Measurements from ENCODE around the gene ASPRV1.

The ASPRV1 gene

DNA sequence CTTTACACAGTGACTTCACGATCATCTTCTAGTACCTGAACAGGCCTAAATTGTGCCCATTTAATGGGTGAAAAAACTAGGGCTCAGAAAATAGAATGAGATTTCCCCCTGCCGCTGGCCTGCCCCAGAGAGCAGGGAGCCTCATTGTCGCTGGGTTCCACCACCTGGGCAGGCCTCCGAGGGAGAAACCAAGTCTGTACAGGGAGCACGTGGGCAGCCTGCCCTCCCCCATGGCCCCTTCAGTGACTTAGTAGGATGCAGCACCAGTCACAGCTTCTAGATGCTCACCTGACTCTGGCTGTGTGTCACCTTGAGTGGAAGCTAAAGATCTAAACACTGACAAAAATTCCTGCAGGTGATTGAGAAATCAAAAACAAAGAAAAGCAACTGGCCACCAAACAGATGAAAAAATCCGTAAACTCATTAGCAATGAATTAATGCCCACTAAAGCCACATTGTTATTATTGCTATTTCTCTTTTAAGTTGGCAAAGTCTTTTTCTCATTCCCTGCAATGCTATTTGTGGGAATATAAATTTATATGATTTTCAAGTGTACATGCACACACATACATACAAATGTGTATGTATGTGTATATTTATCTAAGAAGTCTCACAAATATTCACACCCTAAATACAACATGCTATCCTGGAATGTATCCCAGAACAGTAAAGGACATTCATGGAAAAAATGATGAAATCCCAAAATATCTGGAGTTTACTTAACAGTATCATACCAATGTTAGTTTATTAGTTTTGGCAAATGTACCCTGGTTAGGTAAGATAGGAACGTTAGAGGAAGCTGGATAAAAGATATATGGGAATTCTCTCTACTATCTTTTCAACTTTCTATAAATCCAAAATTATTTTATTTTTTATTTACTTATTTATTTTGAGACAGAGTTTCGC is 18.7 kb upstream of the ASPRV1 start:
- H3K4me3 ChIP-seq (ENCODE audit: low read length), result no peak overlapping the region
- TF ChIP-seq, protein P1, sequence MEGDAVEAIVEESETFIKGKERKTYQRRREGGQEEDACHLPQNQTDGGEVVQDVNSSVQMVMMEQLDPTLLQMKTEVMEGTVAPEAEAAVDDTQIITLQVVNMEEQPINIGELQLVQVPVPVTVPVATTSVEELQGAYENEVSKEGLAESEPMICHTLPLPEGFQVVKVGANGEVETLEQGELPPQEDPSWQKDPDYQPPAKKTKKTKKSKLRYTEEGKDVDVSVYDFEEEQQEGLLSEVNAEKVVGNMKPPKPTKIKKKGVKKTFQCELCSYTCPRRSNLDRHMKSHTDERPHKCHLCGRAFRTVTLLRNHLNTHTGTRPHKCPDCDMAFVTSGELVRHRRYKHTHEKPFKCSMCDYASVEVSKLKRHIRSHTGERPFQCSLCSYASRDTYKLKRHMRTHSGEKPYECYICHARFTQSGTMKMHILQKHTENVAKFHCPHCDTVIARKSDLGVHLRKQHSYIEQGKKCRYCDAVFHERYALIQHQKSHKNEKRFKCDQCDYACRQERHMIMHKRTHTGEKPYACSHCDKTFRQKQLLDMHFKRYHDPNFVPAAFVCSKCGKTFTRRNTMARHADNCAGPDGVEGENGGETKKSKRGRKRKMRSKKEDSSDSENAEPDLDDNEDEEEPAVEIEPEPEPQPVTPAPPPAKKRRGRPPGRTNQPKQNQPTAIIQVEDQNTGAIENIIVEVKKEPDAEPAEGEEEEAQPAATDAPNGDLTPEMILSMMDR (IDR thresholded peaks at IDR 0.05; ENCODE audit: insufficient read depth, low read depth, low read length, missing control alignments), result no peak
- DNase-seq (ENCODE audit: low read depth), result no peak

DNA sequence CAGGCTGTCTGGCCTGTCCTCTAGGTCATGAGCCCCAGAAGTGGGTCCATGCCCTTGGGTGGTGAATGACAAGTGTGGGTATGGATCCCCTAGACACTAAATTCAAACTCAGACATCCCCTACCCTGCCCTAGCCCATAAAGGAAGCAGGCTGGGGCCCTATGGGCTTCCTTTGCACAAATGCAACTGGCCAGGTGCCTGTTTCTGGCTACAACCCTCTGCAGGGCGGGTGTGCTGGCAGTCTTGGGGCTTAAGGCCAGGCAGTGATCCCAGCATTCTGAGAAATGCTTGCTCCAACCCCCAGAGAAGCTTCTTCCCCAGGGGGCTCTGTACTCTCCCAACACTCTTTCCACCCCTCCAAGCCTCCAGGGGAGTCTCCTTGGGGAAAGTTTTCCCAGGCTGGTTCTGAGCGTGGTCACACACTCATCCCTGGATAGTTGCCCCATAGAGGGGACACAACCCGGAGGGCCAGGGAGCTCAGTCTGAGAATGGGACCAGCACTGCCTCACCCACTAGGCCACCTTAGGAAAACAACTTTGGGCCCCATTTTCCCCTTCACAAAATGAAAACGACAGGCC is 16.6 kb upstream of the ASPRV1 start:
- H3K4me3 ChIP-seq (ENCODE audit: low read length), result no peak overlapping the region
- no peak for DNase-seq (ENCODE audit: low read depth)
- TF ChIP-seq, protein P1 (IDR thresholded peaks at IDR 0.05; ENCODE audit: insufficient read depth, low read depth, low read length, missing control alignments), result no peak

DNA sequence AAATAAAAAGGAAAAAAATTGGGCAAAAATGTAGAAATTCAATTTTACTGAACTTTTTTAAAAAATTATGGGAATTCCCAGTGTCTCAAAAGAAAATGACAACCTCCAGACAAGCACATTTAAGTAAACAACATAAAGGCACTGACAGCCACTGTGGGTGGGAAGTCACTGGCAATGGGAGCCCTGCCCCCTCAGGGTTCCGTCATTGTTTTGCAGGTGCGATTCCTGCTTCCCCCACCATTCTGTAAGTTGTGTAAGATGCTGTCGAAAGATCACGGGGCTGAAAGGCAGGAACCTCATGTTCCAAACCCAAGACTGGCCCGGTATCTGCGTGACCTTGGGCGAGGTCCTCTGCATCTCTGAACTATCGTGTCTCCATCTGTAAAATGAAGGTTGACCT is 15.8 kb upstream of the ASPRV1 start:
- TF ChIP-seq, protein P1 (IDR thresholded peaks at IDR 0.05; ENCODE audit: insufficient read depth, low read depth, low read length, missing control alignments), result no peak
- H3K4me3 ChIP-seq (ENCODE audit: low read length), result no peak overlapping the region
- no peak for DNase-seq (ENCODE audit: low read depth)

DNA sequence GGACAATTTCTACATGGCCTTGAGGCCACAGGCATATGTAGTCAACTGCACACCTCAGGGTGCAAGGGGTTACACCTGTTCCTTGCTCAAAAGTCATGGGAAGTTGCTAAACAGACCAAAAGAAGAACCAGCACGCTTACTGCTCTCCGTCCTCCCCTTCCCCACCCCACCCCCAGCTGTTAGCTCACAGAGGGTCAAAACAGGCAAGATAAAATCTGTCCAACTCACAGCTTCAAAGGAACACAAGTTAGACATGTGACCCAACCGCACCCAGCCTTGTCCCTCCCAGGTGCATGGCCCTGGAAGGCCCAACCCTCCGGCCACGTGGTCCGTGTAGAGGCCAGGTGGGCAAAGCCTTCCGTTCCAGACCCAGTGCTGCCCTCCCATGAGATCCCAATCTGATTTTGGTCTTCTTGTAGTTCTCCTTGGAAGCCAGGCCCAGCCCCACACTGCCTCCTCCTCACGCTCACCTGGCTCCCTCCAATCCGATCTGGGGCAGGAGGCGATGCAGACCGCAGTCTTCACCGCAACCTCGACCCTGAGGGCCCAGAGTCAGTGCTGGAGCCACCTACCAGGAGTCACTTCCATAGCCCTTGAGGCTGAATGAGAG is 14.5 kb upstream of the ASPRV1 start:
- no peak overlapping the region for H3K4me3 ChIP-seq (ENCODE audit: low read length)
- TF ChIP-seq, protein P1 (IDR thresholded peaks at IDR 0.05; ENCODE audit: insufficient read depth, low read depth, low read length, missing control alignments), result no peak
- DNase-seq (ENCODE audit: low read depth), result no peak

DNA sequence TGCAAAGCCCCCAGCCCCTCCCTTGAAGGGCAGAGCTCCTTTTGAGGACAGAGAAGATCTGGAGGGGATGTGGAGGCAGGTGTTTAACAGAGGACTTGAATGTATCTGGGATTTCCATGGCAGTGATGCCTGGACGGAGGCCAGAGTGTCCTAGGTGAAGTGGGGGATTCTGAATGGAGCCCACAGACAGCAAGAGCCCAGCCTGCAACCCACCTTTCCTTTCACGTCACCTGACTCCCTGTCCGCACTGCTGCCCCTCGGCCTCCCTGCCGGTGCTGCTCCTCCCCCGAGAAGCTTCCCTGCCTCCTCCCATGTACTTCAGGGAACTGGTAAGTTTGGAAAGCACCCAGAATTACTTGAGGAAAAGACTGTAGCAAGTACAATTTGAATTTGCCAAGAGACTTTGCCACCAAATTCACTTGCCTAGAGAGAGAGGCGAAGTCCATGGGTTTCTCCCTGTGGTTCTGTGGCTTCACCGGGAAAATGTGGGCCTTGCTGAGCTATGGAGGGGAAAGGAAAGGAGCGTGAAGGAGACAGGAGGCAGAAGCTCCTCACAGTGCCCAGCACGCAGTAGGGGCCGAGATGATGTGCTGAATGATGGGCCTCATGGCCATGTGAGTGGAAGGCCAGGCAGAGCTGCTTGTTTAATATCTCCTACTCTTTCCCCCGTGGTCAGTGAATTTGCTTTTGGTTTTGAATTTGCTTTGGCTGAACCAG is 13.9 kb upstream of the ASPRV1 start:
- TF ChIP-seq, protein P1 (IDR thresholded peaks at IDR 0.05; ENCODE audit: insufficient read depth, low read depth, low read length, missing control alignments), result no peak
- H3K4me3 ChIP-seq (ENCODE audit: low read length), result no peak overlapping the region
- DNase-seq (ENCODE audit: low read depth), result no peak

DNA sequence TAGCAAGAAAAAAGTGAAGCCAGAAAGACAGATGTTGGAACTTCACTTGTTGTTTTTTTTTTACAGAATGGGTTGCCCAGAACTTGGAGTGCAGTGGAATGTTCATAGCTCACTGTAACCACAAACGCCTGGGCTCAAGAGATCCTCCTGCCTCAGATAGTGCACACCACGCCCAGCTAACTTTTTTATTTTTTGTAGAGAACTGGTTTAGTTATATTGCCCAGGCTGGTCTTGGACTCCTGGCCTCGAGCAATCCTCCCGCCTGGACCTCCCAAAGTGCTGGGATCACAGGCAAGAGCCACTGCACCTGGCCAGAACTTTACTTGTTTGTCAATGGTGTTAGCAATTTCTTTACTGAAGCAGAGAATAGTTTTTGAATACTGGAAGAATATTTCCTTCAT is 11.9 kb upstream of the ASPRV1 start:
- H3K4me3 ChIP-seq (ENCODE audit: low read length), result no peak overlapping the region
- TF ChIP-seq, protein P1 (IDR thresholded peaks at IDR 0.05; ENCODE audit: insufficient read depth, low read depth, low read length, missing control alignments), result no peak
- no peak for DNase-seq (ENCODE audit: low read depth)

Data from epithelial cell of esophagus (primary cell).